GM23248 (cell line): ENCODE data around the gene DAND5. TPM values are rescaled to one million over a fixed set of nuclear protein-coding genes. Genes with fewer than 3 reads are reported as not detected.

Experiments used
- DNase-seq: peaks from one replicate; pipeline ENCODE4 v3.0.0-alpha.2; 2015
- H2AFZ ChIP-seq: fragments of 200-600 bp; sonication (generic); 2 replicates; pipeline ENCODE4 v1.6.1; 2016; ENCODE audit warnings: antibody characterized with exemption
- H3F3A ChIP-seq: fragments of 200-600 bp; sonication (generic); 2 replicates; pipeline ENCODE4 v1.6.1; 2016; ENCODE audit warnings: mild to moderate bottlenecking, antibody characterized with exemption, mixed run types; ENCODE audit not compliant: insufficient read depth
- H3K27ac ChIP-seq: fragments of 200-600 bp; sonication (generic); 2 replicates; pipeline ENCODE4 v1.5.1; 2016; ENCODE audit warnings: mild to moderate bottlenecking
- H3K27me3 ChIP-seq: fragments of 200-600 bp; sonication (generic); replicated peaks from 2 replicates; pipeline ENCODE4 v1.6.1; 2016; ENCODE audit warnings: mild to moderate bottlenecking; ENCODE audit not compliant: insufficient read depth
- H3K36me3 ChIP-seq: fragments of 200-600 bp; sonication (generic); 2 replicates; pipeline ENCODE4 v1.6.1; 2016; ENCODE audit warnings: low read depth, mild to moderate bottlenecking
- H3K4me1 ChIP-seq: fragments of 200-600 bp; sonication (generic); 2 replicates; pipeline ENCODE4 v1.6.1; 2016; ENCODE audit warnings: mild to moderate bottlenecking; ENCODE audit not compliant: insufficient read depth
- H3K4me2 ChIP-seq: fragments of 200-600 bp; sonication (generic); one replicate; pipeline ENCODE4 v1.6.1; 2016; ENCODE audit warnings: mild to moderate bottlenecking; ENCODE audit not compliant: unreplicated experiment
- H3K4me3 ChIP-seq: fragments of 200-600 bp; sonication (generic); 2 replicates; pipeline ENCODE4 v1.5.1; 2016; ENCODE audit warnings: mild to moderate bottlenecking
- H3K79me2 ChIP-seq: fragments of 200-600 bp; sonication (generic); 2 replicates; pipeline ENCODE4 v1.6.1; 2016; ENCODE audit warnings: mild to moderate bottlenecking; ENCODE audit not compliant: insufficient read depth
- H3K9ac ChIP-seq: fragments of 200-600 bp; sonication (generic); 2 replicates; pipeline ENCODE4 v1.6.1; 2016; ENCODE audit warnings: mild to moderate bottlenecking
- H3K9me2 ChIP-seq: fragments of 200-600 bp; sonication (generic); 2 replicates; pipeline ENCODE4 v1.6.1; 2016; ENCODE audit warnings: mixed run types, mild to moderate bottlenecking, moderate library complexity; ENCODE audit not compliant: insufficient read depth
- H3K9me3 ChIP-seq: fragments of 200-600 bp; sonication (generic); one replicate; pipeline ENCODE4 v1.6.1; 2017; ENCODE audit warnings: low read depth
- H4K20me1 ChIP-seq: fragments of 200-600 bp; sonication (generic); 2 replicates; pipeline ENCODE4 v1.6.0; 2016; ENCODE audit not compliant: insufficient read depth
- EZH2 ChIP-seq: fragments of 200-600 bp; sonication (generic); IDR thresholded peaks from 2 replicates; pipeline ENCODE4 v1.6.1; 2018; ENCODE audit warnings: antibody characterized with exemption, mild to moderate bottlenecking; ENCODE audit not compliant: insufficient read depth, poor library complexity, severe bottlenecking
- EZH2phosphoT487 ChIP-seq: fragments of 200-600 bp; sonication (generic); IDR thresholded peaks from 2 replicates; pipeline ENCODE4 v1.6.1; 2018; ENCODE audit warnings: antibody characterized with exemption, moderate library complexity, mild to moderate bottlenecking, low read depth; ENCODE audit not compliant: insufficient read depth
- WGBS, 2 experiments: methylation state at CpG; one replicate each; pipeline ENCODE4 v1.1.6; 2015 to 2017; ENCODE audit warnings: low lambda C conversion rate in 2 of 2, low coverage in 1 of 2; ENCODE audit errors: missing lambda C conversion rate in 2 of 2; 5-methylcytosine and 5-hydroxymethylcytosine counted together
- in situ Hi-C: fragments of 300-500 bp; cut with MboI; formaldehyde crosslinking; loops from 2 replicates; pipeline ENCODE4 v1.15.0; 2020
- polyA plus RNA-seq: library from polyadenylated mRNA; unstranded; fragments of >200 nt; fragmentation: Nextera tagmentation; extraction: Ambion mirVana; gene quantifications from 2 replicates; pipeline ENCODE4 v1.2.1, GENCODE V29; 2016
- total RNA-seq: library from RNA; depleted of rRNA; stranded (reverse); fragments of >200 nt; shearing (Covaris generic); gene quantifications from 2 replicates; pipeline ENCODE4 v1.2.3, GENCODE V29; 2014; rRNA removed

The DAND5 gene, protein sequence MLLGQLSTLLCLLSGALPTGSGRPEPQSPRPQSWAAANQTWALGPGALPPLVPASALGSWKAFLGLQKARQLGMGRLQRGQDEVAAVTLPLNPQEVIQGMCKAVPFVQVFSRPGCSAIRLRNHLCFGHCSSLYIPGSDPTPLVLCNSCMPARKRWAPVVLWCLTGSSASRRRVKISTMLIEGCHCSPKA
- total RNA-seq: not detected in 2 replicates
- polyA plus RNA-seq: not detected in 2 replicates

DNA sequence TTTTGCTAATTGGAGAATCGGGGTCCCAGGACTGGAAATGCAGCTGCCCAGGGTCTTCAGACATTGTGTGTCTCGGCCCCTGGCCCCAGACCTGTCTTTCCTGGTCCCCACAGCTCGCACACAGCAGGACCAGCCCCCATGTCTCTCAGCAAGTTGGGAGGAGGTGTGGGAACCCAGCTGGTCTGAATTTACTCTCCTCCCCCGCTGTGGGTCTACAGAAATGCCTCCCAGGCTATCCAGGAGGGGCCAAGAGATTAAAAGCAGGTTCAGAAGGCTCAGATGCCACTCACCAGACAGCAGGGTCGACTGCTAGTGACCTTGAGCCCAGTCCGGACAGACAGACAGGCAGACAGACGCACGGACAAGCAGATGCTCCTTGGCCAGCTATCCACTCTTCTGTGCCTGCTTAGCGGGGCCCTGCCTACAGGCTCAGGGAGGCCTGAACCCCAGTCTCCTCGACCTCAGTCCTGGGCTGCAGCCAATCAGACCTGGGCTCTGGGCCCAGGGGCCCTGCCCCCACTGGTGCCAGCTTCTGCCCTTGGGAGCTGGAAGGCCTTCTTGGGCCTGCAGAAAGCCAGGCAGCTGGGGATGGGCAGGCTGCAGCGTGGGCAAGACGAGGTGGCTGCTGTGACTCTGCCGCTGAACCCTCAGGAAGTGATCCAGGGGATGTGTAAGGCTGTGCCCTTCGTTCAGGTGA lies at the start of gene DAND5:
DAND5 (plus strand) TSS at position 285 of the 697 bp plus-strand sequence; CDS start at position 370, 85 bp downstream.
- TF ChIP-seq EZH2 (no peak), EZH2phosphoT487 (no peak)
- Histone ChIP-seq H3K9me3 (no peaks in the 10 kb centered on the region), H4K20me1 (no peaks in the 10 kb centered on the region), H3K4me2 (no peak within 1 kb of the TSS), H3F3A (peaks cover 9% of the 10 kb centered on the region; the same call in 1 of the 2 replicates), H3K27me3 (no peaks in the 10 kb centered on the region), H3K4me1 (peaks cover 14% of the 10 kb centered on the region), H3K4me3 (no peak within 1 kb of the TSS), H3K79me2 (no peaks in the 10 kb centered on the region), H2AFZ (no peak within 1 kb of the TSS), H3K9ac (no peak within 1 kb of the TSS), H3K36me3 (no peaks in the 10 kb centered on the region), H3K9me2 (no peaks in the 10 kb centered on the region), H3K27ac (no peak within 1 kb of the TSS)
- 46 to 53% methylated on average over 14 of the region's 14 CpGs for WGBS, 2 experiments
- DNase-seq: no peak
- in situ Hi-C loops: loop anchor here (25.0 kb wide), 1 partner anchor 618 kb away; no protein-coding TSS in a partner anchor

DNA sequence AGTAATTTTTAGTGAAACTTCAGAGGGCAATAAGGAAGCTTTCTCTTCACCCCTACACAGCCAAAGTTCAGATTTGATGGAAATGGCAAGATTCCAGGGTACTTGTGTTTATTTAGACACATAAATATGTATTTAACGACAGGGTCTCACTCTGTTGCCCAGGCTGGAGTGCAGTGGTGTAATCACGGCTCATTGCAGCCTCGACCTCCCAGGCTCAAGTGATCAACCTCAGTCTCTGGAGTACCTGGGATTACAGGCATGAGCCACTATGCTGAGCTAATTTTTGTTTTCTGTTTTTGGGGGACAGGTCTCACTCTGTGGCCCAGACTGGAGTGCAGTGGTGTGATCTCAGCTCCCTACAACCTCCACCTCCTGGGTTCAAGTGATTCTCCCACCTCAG lies 48.3 kb upstream of the DAND5 start:
- Histone ChIP-seq H4K20me1 (no peaks in the 10 kb centered on the region), H3K4me2 (no peak overlapping the region), H3K4me1 (no peaks in the 10 kb centered on the region), H3K4me3 (no peak overlapping the region), H3K79me2 (no peaks in the 10 kb centered on the region), H3K27ac (no peak overlapping the region), H3F3A (peaks cover 16% of the 10 kb centered on the region), H3K9me2 (no peaks in the 10 kb centered on the region), H2AFZ (no peak overlapping the region), H3K36me3 (peaks cover 20% of the 10 kb centered on the region), H3K9me3 (no peaks in the 10 kb centered on the region), H3K9ac (no peak overlapping the region), H3K27me3 (no peaks in the 10 kb centered on the region)
- in situ Hi-C loops: no loop called here
- TF ChIP-seq EZH2phosphoT487 (no peak), EZH2 (no peak)
- DNase-seq: no peak
- 73 to 78% methylated on average over 3 of the region's 3 CpGs for WGBS, 2 experiments

DNA sequence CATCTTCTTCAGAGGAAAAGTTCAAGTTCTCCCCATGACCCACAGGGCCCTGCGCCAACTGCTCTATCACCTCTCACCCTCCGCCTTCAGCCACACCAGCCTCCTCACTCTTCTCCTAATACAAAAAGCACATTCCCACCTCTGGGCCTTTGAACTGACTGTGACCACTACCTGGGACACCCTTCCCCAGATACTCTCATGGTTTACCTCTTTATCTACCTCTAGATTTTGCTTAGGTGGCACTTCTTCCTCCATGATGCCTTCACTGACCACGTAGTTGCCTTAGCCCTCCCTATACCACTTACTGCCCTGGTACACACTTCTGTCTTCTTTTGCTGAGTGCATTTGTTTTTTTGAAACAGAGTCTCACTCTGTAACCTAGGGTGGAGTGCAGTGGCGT lies 46.4 kb upstream of the DAND5 start:
- Histone ChIP-seq H3K36me3 (peaks cover 33% of the 10 kb centered on the region), H3F3A (peaks cover 16% of the 10 kb centered on the region), H3K4me3 (no peak overlapping the region), H3K4me2 (no peak overlapping the region), H2AFZ (no peak overlapping the region), H3K79me2 (no peaks in the 10 kb centered on the region), H3K27me3 (no peaks in the 10 kb centered on the region), H3K4me1 (no peaks in the 10 kb centered on the region), H3K9me3 (no peaks in the 10 kb centered on the region), H3K27ac (no peak overlapping the region), H4K20me1 (no peaks in the 10 kb centered on the region), H3K9me2 (no peaks in the 10 kb centered on the region), H3K9ac (no peak overlapping the region)
- in situ Hi-C loops: no loop called here
- DNase-seq: no peak
- 96 to 99% methylated on average over 4 of the region's 4 CpGs for WGBS, 2 experiments
- TF ChIP-seq EZH2: no peak

DNA sequence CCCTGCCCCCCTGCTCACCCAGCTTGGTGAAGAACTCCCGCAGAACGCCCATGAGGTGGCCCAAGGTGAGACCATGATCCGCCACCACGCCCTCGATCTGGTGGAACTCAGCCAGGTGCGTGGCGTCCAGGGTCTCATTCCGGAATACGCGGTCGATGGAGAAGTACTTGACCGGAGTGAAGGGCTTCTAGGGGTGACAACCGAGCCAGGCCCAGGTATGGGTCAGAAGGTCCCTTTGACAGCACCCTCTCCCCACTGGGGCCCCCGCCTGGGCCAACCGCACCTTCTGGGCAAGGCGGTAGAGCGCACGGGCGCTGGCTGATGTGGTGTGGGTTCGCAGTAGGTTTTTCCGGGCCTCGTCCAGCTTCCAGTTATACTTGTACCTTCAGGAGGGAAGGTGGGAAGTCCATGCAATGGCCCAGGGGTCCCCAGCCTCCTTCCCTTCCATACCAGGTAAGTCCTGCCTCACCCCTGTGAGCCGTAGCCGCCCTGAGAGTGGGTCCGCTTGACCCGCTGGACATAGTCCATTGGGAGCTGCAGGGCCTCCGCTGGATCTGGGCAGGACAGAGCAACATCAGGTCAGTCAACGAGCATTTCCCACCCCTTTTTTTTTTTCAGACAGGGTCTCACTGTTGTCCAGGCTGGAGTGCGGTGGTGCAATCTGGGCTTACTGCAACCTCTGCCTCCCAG lies 44.6 kb upstream of the DAND5 start:
- Histone ChIP-seq H3K4me3 (no peak overlapping the region), H3F3A (peaks cover 13% of the 10 kb centered on the region), H3K27me3 (no peaks in the 10 kb centered on the region), H3K27ac (no peak overlapping the region), H3K9ac (no peak overlapping the region), H3K9me3 (no peaks in the 10 kb centered on the region), H3K36me3 (peaks cover 33% of the 10 kb centered on the region), H2AFZ (no peak overlapping the region), H3K4me1 (no peaks in the 10 kb centered on the region), H3K4me2 (no peak overlapping the region), H3K79me2 (peaks cover 5% of the 10 kb centered on the region), H4K20me1 (no peaks in the 10 kb centered on the region), H3K9me2 (no peaks in the 10 kb centered on the region)
- 96% methylated on average over 25 to 29 of the region's 29 CpGs for WGBS, 2 experiments
- in situ Hi-C loops: no loop called here
- no peak for TF ChIP-seq EZH2
- TF ChIP-seq EZH2phosphoT487: no peak
- no peak for DNase-seq
